GM12875 (cell line): Measurements from ENCODE around the gene CSH2.

ENCODE experiments used
- H3K4me3 ChIP-seq: one replicate; pipeline ENCODE4 v1.5.1; 2011; ENCODE audit warnings: low read depth, low read length, control low read depth
- TF ChIP-seq, protein P1 (sequence below): IDR thresholded peaks from 2 replicates; pipeline ENCODE4 v1.5.1; 2011; ENCODE audit warnings: low read depth, mild to moderate bottlenecking, control low read depth, inconsistent platforms, low read length, moderate library complexity, borderline replicate concordance; ENCODE audit not compliant: insufficient read depth

CSH2 gene

DNA sequence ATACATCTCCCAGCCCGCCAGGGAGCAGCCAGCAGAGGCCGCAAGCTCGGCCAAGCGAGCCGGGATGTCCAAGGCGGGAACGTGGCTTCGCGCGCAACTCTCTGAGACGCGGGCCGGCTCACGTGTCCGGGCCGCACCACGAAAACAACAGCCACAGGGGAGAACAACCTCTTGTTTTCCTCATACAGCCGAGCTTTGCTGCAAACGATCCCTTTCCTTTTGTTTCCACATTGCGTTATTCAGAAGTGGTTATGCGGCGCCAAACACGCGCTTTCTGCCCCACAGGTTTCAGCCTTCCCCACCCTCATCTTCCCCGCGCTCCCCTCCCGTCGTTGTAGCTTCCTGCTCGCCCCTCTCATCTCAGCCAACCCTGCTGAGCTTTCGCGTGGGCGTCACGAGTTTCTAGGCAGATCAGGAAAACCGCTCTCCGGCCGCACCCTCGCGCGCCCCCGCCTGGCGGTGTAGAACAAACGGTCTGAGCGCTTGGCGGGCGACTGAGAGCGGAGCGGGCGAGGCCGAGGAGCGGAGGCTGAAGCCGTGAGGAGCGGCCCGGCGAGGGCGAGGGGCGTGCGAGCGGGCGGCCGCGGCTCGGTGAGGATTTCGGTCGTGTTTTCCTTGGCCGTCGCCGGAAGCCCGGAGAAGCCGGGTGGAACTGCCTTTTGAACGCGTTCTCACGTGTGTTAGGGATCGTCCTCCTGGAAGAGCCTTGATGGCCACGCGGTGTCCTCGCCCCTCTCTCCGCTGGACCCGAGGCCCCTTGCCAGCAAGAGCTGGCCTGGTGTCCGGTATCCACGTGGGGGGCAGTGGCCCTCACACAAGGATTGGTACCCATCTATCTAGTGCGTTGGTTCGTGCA, 24.4 kb downstream of the CSH2 start:
- TF ChIP-seq, protein P1, sequence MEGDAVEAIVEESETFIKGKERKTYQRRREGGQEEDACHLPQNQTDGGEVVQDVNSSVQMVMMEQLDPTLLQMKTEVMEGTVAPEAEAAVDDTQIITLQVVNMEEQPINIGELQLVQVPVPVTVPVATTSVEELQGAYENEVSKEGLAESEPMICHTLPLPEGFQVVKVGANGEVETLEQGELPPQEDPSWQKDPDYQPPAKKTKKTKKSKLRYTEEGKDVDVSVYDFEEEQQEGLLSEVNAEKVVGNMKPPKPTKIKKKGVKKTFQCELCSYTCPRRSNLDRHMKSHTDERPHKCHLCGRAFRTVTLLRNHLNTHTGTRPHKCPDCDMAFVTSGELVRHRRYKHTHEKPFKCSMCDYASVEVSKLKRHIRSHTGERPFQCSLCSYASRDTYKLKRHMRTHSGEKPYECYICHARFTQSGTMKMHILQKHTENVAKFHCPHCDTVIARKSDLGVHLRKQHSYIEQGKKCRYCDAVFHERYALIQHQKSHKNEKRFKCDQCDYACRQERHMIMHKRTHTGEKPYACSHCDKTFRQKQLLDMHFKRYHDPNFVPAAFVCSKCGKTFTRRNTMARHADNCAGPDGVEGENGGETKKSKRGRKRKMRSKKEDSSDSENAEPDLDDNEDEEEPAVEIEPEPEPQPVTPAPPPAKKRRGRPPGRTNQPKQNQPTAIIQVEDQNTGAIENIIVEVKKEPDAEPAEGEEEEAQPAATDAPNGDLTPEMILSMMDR = peak; percentile 80

DNA sequence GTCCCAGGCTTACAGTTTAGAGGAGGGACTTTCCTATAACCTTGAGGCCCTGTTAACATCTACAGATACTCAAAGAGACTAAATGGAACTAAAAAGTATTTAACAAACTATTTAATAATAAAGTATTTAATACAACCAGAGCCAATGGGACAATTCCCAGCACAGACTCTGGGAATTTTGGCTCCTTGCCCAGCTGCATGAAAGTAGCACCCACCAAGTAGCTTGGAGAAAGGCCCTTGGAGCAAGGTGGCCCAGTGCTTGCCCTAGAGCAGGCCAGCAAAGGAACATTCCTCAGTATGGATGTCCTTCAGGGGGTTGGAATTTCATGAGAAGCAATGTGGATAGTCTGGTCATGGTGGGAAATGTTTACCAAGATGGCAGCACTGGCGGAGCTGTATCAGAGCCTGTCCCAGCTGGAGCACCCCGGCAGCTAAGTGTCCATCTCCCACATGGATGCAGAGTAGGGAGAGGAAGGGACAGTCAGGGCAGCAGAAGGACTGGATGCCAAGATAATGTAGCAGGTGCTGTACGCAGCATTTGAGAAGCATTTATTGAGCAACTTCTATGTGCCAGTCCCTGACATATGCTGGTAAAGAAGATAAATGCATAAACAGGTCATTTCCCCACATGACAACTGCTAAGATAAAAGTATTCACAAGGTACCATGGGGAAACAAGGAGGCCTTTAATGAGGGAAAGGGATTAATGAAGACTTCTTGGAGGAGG, 25.8 kb downstream of the CSH2 start:
- no peak overlapping the region for H3K4me3 ChIP-seq
- TF ChIP-seq, protein P1 = no peak

More for the DNA sequence above, 24.4 kb downstream of the CSH2 start:
- peak overlapping the region; percentile 46 for H3K4me3 ChIP-seq

DNA sequence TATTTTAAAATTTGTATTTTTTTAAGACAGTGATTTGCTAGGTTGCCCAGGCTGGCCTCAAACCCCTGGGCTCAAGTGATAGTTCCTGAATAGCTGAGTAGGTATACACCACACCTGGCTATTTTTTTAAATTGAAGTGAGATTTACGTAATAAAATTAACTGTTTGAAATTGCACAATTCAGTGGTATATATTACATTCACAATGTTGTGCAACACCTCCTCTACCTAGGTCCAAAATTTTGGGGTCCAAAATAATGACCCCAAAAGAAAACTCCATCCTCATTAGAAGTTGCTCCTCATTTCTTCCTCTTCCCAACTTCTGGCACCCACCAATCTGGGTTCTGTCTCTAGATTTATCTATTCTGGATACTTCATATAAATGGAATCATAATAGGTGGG, 28.0 kb downstream of the CSH2 start:
- H3K4me3 ChIP-seq = no peak overlapping the region
- TF ChIP-seq, protein P1 = no peak

DNA sequence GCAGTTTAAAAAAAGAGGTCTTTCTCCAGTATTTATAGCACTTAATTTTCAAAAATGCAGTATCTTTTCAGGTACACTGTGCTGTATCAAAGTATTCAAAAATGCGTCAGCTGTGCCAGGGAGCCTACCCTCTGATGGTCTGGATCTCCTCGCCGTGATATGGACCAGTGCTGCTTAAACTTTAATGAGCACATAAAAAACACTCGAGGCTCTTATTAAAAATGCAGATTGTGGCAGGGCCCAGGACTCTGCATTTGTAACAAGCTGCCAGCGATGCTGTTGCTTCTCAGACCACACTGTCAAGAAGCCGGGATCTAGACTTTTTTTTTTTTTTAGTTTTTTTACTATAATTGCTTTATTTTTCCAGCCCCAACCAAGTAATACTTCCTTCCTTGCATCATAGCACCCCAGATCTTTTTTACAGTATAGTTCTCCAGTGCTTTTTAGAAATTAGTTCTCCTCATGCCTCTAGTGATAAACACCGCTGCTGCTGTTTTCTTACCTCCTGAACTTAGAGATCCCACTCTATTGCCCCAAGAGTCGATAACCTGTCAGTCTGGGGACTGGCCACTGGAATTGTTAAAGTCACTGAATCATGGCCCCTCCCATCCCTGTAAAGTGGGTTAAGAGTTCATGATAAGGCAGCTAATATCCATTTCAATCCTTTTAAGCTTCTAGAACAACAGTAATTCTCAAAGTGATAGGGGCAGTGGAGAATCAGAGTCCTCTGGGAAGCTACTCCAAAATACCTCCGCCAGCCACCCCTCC, 29.4 kb downstream of the CSH2 start:
- no peak overlapping the region for H3K4me3 ChIP-seq
- TF ChIP-seq, protein P1 = no peak

DNA sequence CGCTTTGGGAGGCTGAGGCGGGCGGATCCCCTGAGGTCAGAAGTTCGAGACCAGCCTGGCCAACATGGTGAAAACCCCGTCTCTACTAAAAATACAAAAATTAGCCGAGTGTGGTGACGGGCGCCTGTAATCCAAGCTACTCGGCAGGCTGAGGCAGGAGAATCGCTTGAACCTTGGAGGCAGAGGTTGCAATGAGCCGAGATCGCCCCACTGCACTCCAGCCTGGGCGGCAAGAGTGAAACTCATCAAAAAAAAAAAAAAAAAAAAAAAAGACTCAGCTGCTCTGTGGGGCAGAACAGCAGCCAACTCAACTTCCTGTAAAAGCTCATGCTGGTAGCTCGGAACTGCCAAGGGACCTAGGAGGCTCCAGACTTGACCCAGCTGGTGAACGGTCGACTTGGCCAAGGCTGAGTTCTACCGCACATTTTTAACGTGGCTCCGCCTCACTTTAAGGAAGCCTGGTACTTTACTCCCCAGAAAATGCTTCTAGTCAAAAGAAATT, 30.0 kb downstream of the CSH2 start:
- peak overlapping the region; percentile 41 for H3K4me3 ChIP-seq

DNA sequence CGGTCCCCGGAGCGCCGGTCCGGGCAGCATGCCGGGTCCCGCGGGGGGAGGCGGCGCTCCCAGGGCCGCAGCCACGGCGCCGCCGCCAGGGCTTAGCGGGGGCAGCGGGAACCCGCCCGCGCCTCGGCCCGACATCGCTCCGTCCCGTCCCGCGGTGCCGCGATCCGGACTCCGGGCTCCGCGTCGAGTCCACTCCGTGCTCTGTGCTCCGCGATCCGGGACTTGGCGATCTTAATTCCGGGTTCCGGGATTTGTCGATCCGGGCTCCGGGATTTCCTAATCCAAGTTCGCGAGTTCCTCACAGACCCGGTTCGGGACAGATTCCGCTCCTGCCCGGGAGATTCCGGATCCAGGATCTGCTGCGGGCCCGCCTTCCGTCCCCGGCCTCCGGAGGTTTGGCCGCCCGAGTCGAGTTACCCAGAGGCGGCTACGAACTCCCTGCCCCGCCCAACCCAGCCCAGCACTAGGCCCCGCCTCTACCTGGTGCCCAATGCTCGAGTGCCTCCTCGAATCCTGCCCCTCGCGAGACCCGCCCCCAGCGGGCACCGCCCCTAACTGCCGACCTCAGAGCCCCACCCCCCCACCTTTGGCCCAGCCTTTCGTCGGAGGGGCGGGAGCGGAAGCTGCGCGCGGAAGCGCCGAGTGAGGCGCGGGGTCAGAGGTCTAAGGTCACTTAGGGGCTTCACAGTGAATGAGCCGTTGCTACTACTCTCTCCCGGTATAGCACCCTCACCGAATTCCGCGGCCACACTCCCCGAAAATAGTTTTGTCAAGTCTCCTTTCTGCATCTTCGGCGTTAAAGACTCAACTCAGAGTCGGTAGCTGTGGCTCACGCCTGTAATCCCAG, 30.7 kb downstream of the CSH2 start, which contains the start of gene SMARCD2:
Gene SMARCD2 (minus strand): TSS at position 146 of the 847 bp plus-strand sequence. CDS start 11 bp downstream, at position 135.
- TF ChIP-seq, protein P1 = no peak
- H3K4me3 ChIP-seq = peak within 1 kb of the TSS; percentile 55
